ENCODE results near the gene ACTG1. TPM values are rescaled to one million over a fixed set of nuclear protein-coding genes. Genes with fewer than 3 reads are reported as not detected.

ACTG1 gene
- total and polyA plus RNA-seq, 2 of the 13 experiments (the other 11 are each of a cell fraction or from before 2014, with no cell fraction given) = 973 to 1,138 TPM

DNA sequence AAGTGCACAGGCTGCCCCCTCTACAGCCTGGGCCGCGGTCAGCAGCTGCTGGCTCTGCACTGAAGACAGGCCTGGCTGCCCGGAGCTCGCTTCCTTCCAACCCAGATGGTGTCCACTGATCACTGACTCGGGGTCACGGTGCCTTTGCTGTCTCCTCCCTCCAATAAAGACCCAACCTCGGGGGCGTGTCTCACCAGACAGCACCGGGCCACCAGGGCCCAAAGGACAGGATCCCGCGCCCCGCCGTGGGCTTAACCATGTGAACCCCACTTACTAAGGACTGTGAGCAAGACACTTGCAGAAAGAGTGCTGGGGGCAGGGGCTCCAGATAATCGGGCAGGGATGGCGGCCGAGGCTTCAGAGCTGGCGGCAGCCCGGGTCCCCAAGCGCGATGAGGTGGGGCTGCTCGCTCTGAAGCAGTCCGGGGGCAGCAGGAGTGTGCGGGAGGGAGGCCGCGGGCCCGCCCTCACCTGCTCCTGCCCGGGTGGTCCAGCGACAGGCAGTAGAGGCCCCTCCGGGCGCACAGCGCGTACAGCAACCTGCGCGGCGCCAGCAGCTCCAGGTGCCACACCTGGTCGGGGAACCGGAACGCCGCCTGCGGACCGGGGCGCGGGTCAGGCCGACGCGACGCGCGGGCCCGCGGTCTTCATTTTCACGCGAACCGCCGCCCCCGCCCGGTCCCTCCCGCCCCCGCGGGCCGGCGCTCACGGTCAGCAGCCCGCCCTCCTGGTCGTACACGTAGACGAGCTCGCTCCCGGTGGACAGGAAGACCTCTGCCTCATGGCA is 39.1 kb upstream of the ACTG1 start (continued):
- TF ChIP-seq, protein P1, sequence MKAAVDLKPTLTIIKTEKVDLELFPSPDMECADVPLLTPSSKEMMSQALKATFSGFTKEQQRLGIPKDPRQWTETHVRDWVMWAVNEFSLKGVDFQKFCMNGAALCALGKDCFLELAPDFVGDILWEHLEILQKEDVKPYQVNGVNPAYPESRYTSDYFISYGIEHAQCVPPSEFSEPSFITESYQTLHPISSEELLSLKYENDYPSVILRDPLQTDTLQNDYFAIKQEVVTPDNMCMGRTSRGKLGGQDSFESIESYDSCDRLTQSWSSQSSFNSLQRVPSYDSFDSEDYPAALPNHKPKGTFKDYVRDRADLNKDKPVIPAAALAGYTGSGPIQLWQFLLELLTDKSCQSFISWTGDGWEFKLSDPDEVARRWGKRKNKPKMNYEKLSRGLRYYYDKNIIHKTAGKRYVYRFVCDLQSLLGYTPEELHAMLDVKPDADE (CRISPR knock-in tag; IDR thresholded peaks at IDR 0.05) = no peak
- TF ChIP-seq, protein P2, sequence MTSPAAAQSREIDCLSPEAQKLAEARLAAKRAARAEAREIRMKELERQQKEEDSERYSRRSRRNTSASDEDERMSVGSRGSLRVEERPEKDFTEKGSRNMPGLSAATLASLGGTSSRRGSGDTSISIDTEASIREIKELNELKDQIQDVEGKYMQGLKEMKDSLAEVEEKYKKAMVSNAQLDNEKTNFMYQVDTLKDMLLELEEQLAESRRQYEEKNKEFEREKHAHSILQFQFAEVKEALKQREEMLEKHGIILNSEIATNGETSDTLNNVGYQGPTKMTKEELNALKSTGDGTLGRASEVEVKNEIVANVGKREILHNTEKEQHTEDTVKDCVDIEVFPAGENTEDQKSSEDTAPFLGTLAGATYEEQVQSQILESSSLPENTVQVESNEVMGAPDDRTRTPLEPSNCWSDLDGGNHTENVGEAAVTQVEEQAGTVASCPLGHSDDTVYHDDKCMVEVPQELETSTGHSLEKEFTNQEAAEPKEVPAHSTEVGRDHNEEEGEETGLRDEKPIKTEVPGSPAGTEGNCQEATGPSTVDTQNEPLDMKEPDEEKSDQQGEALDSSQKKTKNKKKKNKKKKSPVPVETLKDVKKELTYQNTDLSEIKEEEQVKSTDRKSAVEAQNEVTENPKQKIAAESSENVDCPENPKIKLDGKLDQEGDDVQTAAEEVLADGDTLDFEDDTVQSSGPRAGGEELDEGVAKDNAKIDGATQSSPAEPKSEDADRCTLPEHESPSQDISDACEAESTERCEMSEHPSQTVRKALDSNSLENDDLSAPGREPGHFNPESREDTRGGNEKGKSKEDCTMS (CRISPR knock-in tag; conservative IDR thresholded peaks at IDR 0.05) = no peak
- TF ChIP-seq, protein P3, sequence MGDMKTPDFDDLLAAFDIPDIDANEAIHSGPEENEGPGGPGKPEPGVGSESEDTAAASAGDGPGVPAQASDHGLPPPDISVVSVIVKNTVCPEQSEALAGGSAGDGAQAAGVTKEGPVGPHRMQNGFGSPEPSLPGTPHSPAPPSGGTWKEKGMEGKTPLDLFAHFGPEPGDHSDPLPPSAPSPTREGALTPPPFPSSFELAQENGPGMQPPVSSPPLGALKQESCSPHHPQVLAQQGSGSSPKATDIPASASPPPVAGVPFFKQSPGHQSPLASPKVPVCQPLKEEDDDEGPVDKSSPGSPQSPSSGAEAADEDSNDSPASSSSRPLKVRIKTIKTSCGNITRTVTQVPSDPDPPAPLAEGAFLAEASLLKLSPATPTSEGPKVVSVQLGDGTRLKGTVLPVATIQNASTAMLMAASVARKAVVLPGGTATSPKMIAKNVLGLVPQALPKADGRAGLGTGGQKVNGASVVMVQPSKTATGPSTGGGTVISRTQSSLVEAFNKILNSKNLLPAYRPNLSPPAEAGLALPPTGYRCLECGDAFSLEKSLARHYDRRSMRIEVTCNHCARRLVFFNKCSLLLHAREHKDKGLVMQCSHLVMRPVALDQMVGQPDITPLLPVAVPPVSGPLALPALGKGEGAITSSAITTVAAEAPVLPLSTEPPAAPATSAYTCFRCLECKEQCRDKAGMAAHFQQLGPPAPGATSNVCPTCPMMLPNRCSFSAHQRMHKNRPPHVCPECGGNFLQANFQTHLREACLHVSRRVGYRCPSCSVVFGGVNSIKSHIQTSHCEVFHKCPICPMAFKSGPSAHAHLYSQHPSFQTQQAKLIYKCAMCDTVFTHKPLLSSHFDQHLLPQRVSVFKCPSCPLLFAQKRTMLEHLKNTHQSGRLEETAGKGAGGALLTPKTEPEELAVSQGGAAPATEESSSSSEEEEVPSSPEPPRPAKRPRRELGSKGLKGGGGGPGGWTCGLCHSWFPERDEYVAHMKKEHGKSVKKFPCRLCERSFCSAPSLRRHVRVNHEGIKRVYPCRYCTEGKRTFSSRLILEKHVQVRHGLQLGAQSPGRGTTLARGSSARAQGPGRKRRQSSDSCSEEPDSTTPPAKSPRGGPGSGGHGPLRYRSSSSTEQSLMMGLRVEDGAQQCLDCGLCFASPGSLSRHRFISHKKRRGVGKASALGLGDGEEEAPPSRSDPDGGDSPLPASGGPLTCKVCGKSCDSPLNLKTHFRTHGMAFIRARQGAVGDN (CRISPR knock-in tag; IDR thresholded peaks at IDR 0.05) = peak; percentile 51
- TF ChIP-seq, protein P4, sequence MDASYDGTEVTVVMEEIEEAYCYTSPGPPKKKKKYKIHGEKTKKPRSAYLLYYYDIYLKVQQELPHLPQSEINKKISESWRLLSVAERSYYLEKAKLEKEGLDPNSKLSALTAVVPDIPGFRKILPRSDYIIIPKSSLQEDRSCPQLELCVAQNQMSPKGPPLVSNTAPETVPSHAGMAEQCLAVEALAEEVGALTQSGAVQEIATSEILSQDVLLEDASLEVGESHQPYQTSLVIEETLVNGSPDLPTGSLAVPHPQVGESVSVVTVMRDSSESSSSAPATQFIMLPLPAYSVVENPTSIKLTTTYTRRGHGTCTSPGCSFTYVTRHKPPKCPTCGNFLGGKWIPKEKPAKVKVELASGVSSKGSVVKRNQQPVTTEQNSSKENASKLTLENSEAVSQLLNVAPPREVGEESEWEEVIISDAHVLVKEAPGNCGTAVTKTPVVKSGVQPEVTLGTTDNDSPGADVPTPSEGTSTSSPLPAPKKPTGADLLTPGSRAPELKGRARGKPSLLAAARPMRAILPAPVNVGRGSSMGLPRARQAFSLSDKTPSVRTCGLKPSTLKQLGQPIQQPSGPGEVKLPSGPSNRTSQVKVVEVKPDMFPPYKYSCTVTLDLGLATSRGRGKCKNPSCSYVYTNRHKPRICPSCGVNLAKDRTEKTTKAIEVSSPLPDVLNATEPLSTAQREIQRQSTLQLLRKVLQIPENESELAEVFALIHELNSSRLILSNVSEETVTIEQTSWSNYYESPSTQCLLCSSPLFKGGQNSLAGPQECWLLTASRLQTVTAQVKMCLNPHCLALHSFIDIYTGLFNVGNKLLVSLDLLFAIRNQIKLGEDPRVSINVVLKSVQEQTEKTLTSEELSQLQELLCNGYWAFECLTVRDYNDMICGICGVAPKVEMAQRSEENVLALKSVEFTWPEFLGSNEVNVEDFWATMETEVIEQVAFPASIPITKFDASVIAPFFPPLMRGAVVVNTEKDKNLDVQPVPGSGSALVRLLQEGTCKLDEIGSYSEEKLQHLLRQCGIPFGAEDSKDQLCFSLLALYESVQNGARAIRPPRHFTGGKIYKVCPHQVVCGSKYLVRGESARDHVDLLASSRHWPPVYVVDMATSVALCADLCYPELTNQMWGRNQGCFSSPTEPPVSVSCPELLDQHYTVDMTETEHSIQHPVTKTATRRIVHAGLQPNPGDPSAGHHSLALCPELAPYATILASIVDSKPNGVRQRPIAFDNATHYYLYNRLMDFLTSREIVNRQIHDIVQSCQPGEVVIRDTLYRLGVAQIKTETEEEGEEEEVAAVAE (CRISPR knock-in tag; IDR thresholded peaks at IDR 0.05; ENCODE audit: borderline replicate concordance) = no peak
- no peak for TF ChIP-seq SIX4 (CRISPR knock-in tag; IDR thresholded peaks at IDR 0.05)
- no peak for TF ChIP-seq HOXD1 (CRISPR knock-in tag; IDR thresholded peaks at IDR 0.05)
- no peak for TF ChIP-seq THRA (CRISPR knock-in tag; IDR thresholded peaks at IDR 0.05; ENCODE audit: borderline replicate concordance)
- no peak for TF ChIP-seq ZNF891 (CRISPR knock-in tag; IDR thresholded peaks at IDR 0.05)
- TF ChIP-seq NFIC (IDR thresholded peaks at IDR 0.05; ENCODE audit: low read length) = no peak
- TF ChIP-seq ZBTB2 (CRISPR knock-in tag; IDR thresholded peaks at IDR 0.05; ENCODE audit: low read depth) = no peak
- no peak for TF ChIP-seq KLF9 (CRISPR knock-in tag; IDR thresholded peaks at IDR 0.05; ENCODE audit: low read depth)
